ENCODE measurements around the gene CDH15. TPM values are rescaled to one million over a fixed set of nuclear protein-coding genes. Genes with fewer than 3 reads are reported as not detected.

CDH15 gene
- total and polyA plus RNA-seq, 9 of the 15 experiments (the other 6 are each of a cell fraction or from before 2014, with no cell fraction given), result 0.07 to 0.18 TPM; not detected in 7

DNA sequence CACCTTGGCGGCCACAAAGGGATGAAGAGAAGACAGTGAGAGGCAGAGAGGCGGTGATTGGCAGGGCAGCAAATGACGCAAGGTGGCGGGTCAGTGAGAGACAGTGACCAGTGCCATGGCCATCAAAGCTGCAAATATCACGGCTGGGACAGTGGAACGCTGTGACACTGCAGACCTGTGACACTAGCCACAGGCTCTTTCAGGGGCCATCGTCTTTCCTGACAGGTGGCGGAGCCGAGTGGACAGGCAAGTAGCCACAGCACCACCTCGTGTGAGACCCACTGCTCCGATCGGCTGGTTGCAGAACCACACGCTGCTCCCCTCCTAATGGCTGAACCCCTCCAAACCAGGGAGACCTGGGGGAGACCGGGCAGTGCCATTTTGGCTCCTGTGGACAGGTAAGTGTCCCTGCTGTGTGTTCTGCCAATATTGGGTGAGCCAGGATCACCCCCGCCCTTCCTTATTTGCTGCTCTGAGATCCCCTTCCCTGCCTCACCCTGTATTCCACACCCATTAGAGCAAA lies 38.0 kb downstream of the CDH15 start:
- WGBS (ENCODE audit: insufficient coverage, low coverage, missing lambda C conversion rate), result 5% methylated on average over 15 of the region's 15 CpGs
- H3K79me2 ChIP-seq (ENCODE audit: control insufficient read depth, insufficient read depth, low read length), result no peaks in the 10 kb centered on the region
- H3K9me1 ChIP-seq (ENCODE audit: control insufficient read depth, insufficient read depth, low read length), result no peaks in the 10 kb centered on the region
- no peak overlapping the region for H3K27ac ChIP-seq (ENCODE audit: extremely low read depth, low read depth, low read length)
- BruUV-seq (replicated peaks), result no TSS peak
- no peak overlapping the region for H3K4me3 ChIP-seq
- in situ Hi-C loops (cut with MboI), result loop anchor here (10.0 kb wide), 1 partner anchor 395 kb away; the partner anchor contains the start of gene APRT
- no peak overlapping the region for H2AFZ ChIP-seq (ENCODE audit: low read depth, low read length)
- no peaks in the 10 kb centered on the region for H3K9me3 ChIP-seq (replicated peaks; ENCODE audit: control insufficient read depth, insufficient read depth, low read depth, low read length)
- ChIA-PET POLR2A (interaction anchor here (0.8 kb wide), 1 partner anchor 402 kb away, joined by 3 read pairs; no protein-coding TSS in a partner anchor), CTCF (ENCODE audit: low intra/inter-chr PET ratio) (no interaction called here)
- peak overlapping the region in 1 of 2 experiments; percentile 41; a peak in 2 of 4 replicates for H3K9ac ChIP-seq (ENCODE audit: insufficient read depth in 1 of 2, low read depth in 2 of 2, low read length in 2 of 2)
- intact Hi-C loops (cut with micrococcal nuclease), result no loop called here
- no peaks in the 10 kb centered on the region for H4K20me1 ChIP-seq (replicated peaks; ENCODE audit: control insufficient read depth, insufficient read depth, low read length)
- H3K4me1 ChIP-seq (replicated peaks in 1 of 2; ENCODE audit: control insufficient read depth in 2 of 2, insufficient read depth in 2 of 2, low read length in 2 of 2), result peaks cover 0 to 4% of the 10 kb centered on the region in 2 experiments; a peak in 3 of 5 replicates
- ATAC-seq, result peak; percentile 75
- peak overlapping the region; percentile 9; the same call in 1 of the 2 replicates for H3K4me2 ChIP-seq (ENCODE audit: insufficient read depth, low read length)
- no peak for TF ChIP-seq ZZZ3 (IDR thresholded peaks at IDR 0.05)
- TF ChIP-seq, protein P1, sequence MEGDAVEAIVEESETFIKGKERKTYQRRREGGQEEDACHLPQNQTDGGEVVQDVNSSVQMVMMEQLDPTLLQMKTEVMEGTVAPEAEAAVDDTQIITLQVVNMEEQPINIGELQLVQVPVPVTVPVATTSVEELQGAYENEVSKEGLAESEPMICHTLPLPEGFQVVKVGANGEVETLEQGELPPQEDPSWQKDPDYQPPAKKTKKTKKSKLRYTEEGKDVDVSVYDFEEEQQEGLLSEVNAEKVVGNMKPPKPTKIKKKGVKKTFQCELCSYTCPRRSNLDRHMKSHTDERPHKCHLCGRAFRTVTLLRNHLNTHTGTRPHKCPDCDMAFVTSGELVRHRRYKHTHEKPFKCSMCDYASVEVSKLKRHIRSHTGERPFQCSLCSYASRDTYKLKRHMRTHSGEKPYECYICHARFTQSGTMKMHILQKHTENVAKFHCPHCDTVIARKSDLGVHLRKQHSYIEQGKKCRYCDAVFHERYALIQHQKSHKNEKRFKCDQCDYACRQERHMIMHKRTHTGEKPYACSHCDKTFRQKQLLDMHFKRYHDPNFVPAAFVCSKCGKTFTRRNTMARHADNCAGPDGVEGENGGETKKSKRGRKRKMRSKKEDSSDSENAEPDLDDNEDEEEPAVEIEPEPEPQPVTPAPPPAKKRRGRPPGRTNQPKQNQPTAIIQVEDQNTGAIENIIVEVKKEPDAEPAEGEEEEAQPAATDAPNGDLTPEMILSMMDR (IDR thresholded peaks at IDR 0.05 in 2 of 3, conservative IDR thresholded peaks at IDR 0.05 in 1 of 3; ENCODE audit: insufficient read depth in 2 of 3, low read depth in 1 of 3, low read length in 3 of 3), result peak in 2 of 3 experiments; percentile 26 to 36; a peak in 1 of 6 replicates
- peak in 1 of 2 experiments; percentile 33; a peak in 2 of 4 replicates for TF ChIP-seq RAD21 (CRISPR knock-in tag; conservative IDR thresholded peaks at IDR 0.05 in 1 of 2, IDR thresholded peaks at IDR 0.05 in 1 of 2)
- TF ChIP-seq, protein P2, sequence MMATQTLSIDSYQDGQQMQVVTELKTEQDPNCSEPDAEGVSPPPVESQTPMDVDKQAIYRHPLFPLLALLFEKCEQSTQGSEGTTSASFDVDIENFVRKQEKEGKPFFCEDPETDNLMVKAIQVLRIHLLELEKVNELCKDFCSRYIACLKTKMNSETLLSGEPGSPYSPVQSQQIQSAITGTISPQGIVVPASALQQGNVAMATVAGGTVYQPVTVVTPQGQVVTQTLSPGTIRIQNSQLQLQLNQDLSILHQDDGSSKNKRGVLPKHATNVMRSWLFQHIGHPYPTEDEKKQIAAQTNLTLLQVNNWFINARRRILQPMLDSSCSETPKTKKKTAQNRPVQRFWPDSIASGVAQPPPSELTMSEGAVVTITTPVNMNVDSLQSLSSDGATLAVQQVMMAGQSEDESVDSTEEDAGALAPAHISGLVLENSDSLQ (IDR thresholded peaks at IDR 0.05), result peak; percentile 77
- no peak for TF ChIP-seq NEUROD1 (IDR thresholded peaks at IDR 0.05; ENCODE audit: borderline replicate concordance, low read depth, low read length, partially characterized antibody)
- TF ChIP-seq RUNX1 (IDR thresholded peaks at IDR 0.05; ENCODE audit: low read depth), result no peak
- no peaks in the 10 kb centered on the region for H3K36me3 ChIP-seq (ENCODE audit: control insufficient read depth, insufficient read depth, low read length)
- FAIRE-seq, result no peak
- DNase-seq (ENCODE audit: extremely low read depth in 1 of 4, low spot score in 3 of 4), result no peak
- peaks cover 16 to 20% of the 10 kb centered on the region in 2 experiments; a peak in 3 of 5 replicates for H3K27me3 ChIP-seq (ENCODE audit: control insufficient read depth in 2 of 2, insufficient read depth in 2 of 2, low read length in 2 of 2)

Data from K562 (cell line).